Measurements from ENCODE around the gene H1-8. TPM values are rescaled to one million over a fixed set of nuclear protein-coding genes. Genes with fewer than 3 reads are reported as not detected.
A peak's percentile ranks its signal among the peaks of the same experiment; 100 is the strongest.

Gene H1-8
- total and polyA plus RNA-seq, 9 of the 15 experiments (the other 6 are each of a cell fraction or from before 2014, with no cell fraction given) = not detected

DNA sequence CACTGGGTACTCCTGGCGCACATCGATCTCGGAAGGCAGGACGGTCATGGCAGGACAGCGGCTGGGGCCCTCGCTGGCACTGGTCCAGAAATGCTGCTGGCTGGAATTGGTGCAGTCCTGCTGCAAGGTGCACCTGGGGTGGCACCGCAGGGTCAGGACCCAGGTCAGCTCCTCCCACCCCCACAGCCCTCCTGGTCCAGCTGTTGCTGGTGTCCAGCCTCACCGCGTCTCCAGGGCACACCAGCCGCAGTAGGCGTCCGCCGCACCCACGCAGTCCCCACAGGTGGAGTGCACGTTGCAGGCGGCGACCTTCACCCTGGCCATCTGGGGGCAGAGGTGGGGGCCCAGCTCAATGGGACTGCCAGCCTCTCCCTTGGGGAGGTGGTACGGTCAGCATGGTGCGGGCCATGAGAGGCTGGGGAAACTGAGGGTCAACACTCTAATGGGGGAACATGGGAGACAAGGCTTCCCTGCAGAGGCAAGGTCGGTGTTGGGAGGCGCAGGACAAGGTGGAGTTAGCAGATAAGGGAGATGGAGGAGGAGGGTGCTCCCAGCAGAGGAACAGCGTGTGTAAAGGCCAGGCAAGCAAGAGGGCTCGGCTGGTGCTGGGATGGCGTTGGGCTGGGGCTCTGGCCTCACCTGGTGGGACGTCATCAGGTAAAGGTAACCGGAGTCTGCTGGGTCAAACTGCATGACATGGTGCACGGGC is 43.1 kb downstream of the H1-8 start:
- Histone ChIP-seq H3K4me3 (no peak overlapping the region), H2AFZ (ENCODE audit: low read depth, low read length) (no peak overlapping the region), H3K9me1 (ENCODE audit: control insufficient read depth, insufficient read depth, low read length) (no peaks in the 10 kb centered on the region), H4K20me1 (replicated peaks; ENCODE audit: control insufficient read depth, insufficient read depth, low read length) (no peaks in the 10 kb centered on the region), H3K79me2 (ENCODE audit: control insufficient read depth, insufficient read depth, low read length) (no peaks in the 10 kb centered on the region; the same call in 1 of the 3 replicates), H3K4me2 (ENCODE audit: insufficient read depth, low read length) (0 out of 2 replicates have a peak overlapping the region, but pooled peaks have one; percentile 18), H3K4me1 (replicated peaks in 1 of 2; ENCODE audit: control insufficient read depth in 2 of 2, insufficient read depth in 2 of 2, low read length in 2 of 2) (peaks cover 9 to 52% of the 10 kb centered on the region in 2 experiments; a peak in 4 of 5 replicates), H3K9ac (ENCODE audit: insufficient read depth in 1 of 2, low read depth in 2 of 2, low read length in 2 of 2) (peak overlapping the region in 1 of 2 experiments; percentile 50; a peak in 2 of 4 replicates), H3K27me3 (ENCODE audit: control insufficient read depth in 2 of 2, insufficient read depth in 2 of 2, low read length in 2 of 2) (no peaks in the 10 kb centered on the region), H3K36me3 (ENCODE audit: control insufficient read depth, insufficient read depth, low read length) (peaks cover 22% of the 10 kb centered on the region; the same call in 2 of the 3 replicates), H3K9me3 (replicated peaks; ENCODE audit: control insufficient read depth, insufficient read depth, low read depth, low read length) (no peaks in the 10 kb centered on the region), H3K27ac (ENCODE audit: extremely low read depth, low read depth, low read length) (no peak overlapping the region)
- CTCF ChIA-PET (ENCODE audit: low intra/inter-chr PET ratio) = no interaction called here
- in situ Hi-C loops (cut with MboI) (no loop called here), intact Hi-C loops (cut with micrococcal nuclease) (no loop called here)
- POLR2A ChIA-PET = no interaction called here
- BruUV-seq (replicated peaks) = no TSS peak
- peak; percentile 65 to 80 (median 70) for DNase-seq (ENCODE audit: extremely low read depth in 1 of 4, low spot score in 3 of 4)
- ATAC-seq = peak; percentile 93
- WGBS (ENCODE audit: insufficient coverage, low coverage, missing lambda C conversion rate) = 41% methylated on average over 12 of the region's 27 CpGs
- peak; percentile 82 for FAIRE-seq
- TF ChIP-seq, protein P1, sequence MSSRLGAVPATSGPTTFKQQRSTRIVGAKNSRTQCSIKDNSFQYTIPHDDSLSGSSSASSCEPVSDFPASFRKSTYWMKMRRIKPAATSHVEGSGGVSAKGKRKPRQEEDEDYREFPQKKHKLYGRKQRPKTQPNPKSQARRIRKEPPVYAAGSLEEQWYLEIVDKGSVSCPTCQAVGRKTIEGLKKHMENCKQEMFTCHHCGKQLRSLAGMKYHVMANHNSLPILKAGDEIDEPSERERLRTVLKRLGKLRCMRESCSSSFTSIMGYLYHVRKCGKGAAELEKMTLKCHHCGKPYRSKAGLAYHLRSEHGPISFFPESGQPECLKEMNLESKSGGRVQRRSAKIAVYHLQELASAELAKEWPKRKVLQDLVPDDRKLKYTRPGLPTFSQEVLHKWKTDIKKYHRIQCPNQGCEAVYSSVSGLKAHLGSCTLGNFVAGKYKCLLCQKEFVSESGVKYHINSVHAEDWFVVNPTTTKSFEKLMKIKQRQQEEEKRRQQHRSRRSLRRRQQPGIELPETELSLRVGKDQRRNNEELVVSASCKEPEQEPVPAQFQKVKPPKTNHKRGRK (tag; IDR thresholded peaks at IDR 0.05) = no peak
- peak; percentile 86 for TF ChIP-seq CBFA2T3 (IDR thresholded peaks at IDR 0.05)
- no peak for TF ChIP-seq TBP (optimal IDR thresholded peaks at IDR 0.05; ENCODE audit: low read depth, low read length)
- TF ChIP-seq, protein P2, sequence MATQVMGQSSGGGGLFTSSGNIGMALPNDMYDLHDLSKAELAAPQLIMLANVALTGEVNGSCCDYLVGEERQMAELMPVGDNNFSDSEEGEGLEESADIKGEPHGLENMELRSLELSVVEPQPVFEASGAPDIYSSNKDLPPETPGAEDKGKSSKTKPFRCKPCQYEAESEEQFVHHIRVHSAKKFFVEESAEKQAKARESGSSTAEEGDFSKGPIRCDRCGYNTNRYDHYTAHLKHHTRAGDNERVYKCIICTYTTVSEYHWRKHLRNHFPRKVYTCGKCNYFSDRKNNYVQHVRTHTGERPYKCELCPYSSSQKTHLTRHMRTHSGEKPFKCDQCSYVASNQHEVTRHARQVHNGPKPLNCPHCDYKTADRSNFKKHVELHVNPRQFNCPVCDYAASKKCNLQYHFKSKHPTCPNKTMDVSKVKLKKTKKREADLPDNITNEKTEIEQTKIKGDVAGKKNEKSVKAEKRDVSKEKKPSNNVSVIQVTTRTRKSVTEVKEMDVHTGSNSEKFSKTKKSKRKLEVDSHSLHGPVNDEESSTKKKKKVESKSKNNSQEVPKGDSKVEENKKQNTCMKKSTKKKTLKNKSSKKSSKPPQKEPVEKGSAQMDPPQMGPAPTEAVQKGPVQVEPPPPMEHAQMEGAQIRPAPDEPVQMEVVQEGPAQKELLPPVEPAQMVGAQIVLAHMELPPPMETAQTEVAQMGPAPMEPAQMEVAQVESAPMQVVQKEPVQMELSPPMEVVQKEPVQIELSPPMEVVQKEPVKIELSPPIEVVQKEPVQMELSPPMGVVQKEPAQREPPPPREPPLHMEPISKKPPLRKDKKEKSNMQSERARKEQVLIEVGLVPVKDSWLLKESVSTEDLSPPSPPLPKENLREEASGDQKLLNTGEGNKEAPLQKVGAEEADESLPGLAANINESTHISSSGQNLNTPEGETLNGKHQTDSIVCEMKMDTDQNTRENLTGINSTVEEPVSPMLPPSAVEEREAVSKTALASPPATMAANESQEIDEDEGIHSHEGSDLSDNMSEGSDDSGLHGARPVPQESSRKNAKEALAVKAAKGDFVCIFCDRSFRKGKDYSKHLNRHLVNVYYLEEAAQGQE (IDR thresholded peaks at IDR 0.05; ENCODE audit: borderline replicate concordance) = 0 out of 2 replicates have a peak, but pooled peaks have one; percentile 5
- TF ChIP-seq, protein P2 (CRISPR knock-in tag; IDR thresholded peaks at IDR 0.05; ENCODE audit: low read depth) = no peak
- TF ChIP-seq CXXC5 (CRISPR knock-in tag; IDR thresholded peaks at IDR 0.05) = peak; percentile 46
- peak; percentile 91 for TF ChIP-seq TCF3 (CRISPR knock-in tag; IDR thresholded peaks at IDR 0.05)
- TF ChIP-seq EHMT2 (IDR thresholded peaks at IDR 0.05) = peak; percentile 85
- TF ChIP-seq ZNF444 (CRISPR knock-in tag; IDR thresholded peaks at IDR 0.05) = no peak
- 0 out of 4 replicates have a peak, but pooled peaks of 1 of the 2 experiments have one; percentile 46 for TF ChIP-seq RCOR1 (IDR thresholded peaks at IDR 0.05; ENCODE audit: borderline replicate concordance in 1 of 2, low read depth in 2 of 2, low read length in 2 of 2)
- TF ChIP-seq ARID1B (IDR thresholded peaks at IDR 0.05) = peak; percentile 91
- TF ChIP-seq TOE1 (IDR thresholded peaks at IDR 0.05; ENCODE audit: borderline replicate concordance) = no peak
- no peak for TF ChIP-seq TOE1 (CRISPR knock-in tag; IDR thresholded peaks at IDR 0.05; ENCODE audit: borderline replicate concordance, low read depth)
